B cell (primary cell): ENCODE results near the gene CRBN. TPM values are rescaled to one million over a fixed set of nuclear protein-coding genes. Genes with fewer than 3 reads are reported as not detected.

ENCODE experiments used
- ATAC-seq: fragments of 200-7000 bp; cut with Tn5 transposase; one replicate; pipeline ENCODE4 v1.10.0; 2021; ENCODE audit warnings: low read depth, mild to moderate bottlenecking, moderate number of reproducible peaks, moderate library complexity
- CTCF ChIA-PET: fragments of 350-600 bp; sonication (Branson Sonifier 250); formaldehyde crosslinking; loops from one replicate; lab custom pipeline; 2021; ENCODE audit warnings: antibody characterized with exemption, inconsistent platforms; lab: Charles Lee
- POLR2A ChIA-PET: fragments of 350-600 bp; sonication (Branson Sonifier 250); formaldehyde crosslinking; loops from one replicate; lab custom pipeline; 2021; ENCODE audit warnings: antibody characterized with exemption; lab: Charles Lee
- DNase-seq: peaks from one replicate; pipeline ENCODE4 v3.0.0; 2013
- H2AFZ ChIP-seq: 2 replicates; pipeline ENCODE4 v1.6.1; 2012; ENCODE audit warnings: mild to moderate bottlenecking, low read depth, low read length; ENCODE audit not compliant: insufficient read depth, poor library complexity, severe bottlenecking
- H3K27ac ChIP-seq, 2 donors: 1 replicate in 1 of 2; 2 replicates in 1 of 2; pipeline ENCODE4 v1.5.1; 2012 to 2013; ENCODE audit warnings: low read length in 2 of 2, mild to moderate bottlenecking in 2 of 2, moderate library complexity in 1 of 2
- H3K27me3 ChIP-seq, 4 experiments: fragments of 200-600 bp in 1 of 4; sonication (generic) in 1 of 4; replicated peaks in 1 of 4; 1 replicate in 2 of 4; 2 replicates in 2 of 4; pipeline versions ENCODE4 v1.6.1 to v1.7.0; 2013 to 2016; ENCODE audit warnings: low read length in 3 of 4, mild to moderate bottlenecking in 2 of 4, mixed read lengths in 1 of 4, moderate library complexity in 1 of 4; ENCODE audit not compliant: insufficient read depth in 4 of 4, control insufficient read depth in 3 of 4; ENCODE audit errors: control extremely low read depth in 1 of 4
- H3K36me3 ChIP-seq, 2 experiments: replicated peaks in 1 of 2; 1 replicate in 1 of 2; 2 replicates in 1 of 2; pipeline versions ENCODE4 v1.6.1 to v1.7.1; 2013; ENCODE audit warnings: low read length in 1 of 2; ENCODE audit not compliant: insufficient read depth in 2 of 2, control insufficient read depth in 1 of 2; ENCODE audit errors: control extremely low read depth in 1 of 2, extremely low read depth in 1 of 2
- H3K4me1 ChIP-seq, 2 donors: fragments of 200-600 bp in 1 of 2; sonication (generic) in 1 of 2; 1 replicate in 1 of 2; 2 replicates in 1 of 2; pipeline versions ENCODE4 v1.5.1 to v1.6.1; 2013 to 2017; ENCODE audit warnings: low read length in 2 of 2; ENCODE audit not compliant: control insufficient read depth in 2 of 2, insufficient read depth in 2 of 2
- H3K4me2 ChIP-seq: replicated peaks from 2 replicates; pipeline ENCODE3; 2012; ENCODE audit warnings: mild to moderate bottlenecking, low read depth, low read length; ENCODE audit not compliant: poor library complexity, severe bottlenecking
- H3K4me3 ChIP-seq, 5 experiments: fragments of 200-600 bp in 1 of 5; sonication (generic) in 1 of 5; 1 replicate in 3 of 5; 2 replicates in 2 of 5; pipeline versions ENCODE4 v1.5.1 to v1.7.0; 2011 to 2016; ENCODE audit warnings: low read length in 4 of 5, mild to moderate bottlenecking in 4 of 5, low read depth in 2 of 5, control low read depth in 1 of 5, moderate library complexity in 1 of 5; ENCODE audit not compliant: insufficient read depth in 1 of 5; ENCODE audit errors: control extremely low read depth in 1 of 5, extremely low read depth in 1 of 5
- H3K79me2 ChIP-seq: fragments of 200-600 bp; sonication (generic); one replicate; pipeline ENCODE4 v1.6.0; 2016; ENCODE audit warnings: low read length; ENCODE audit not compliant: control insufficient read depth, insufficient read depth
- H3K9ac ChIP-seq: fragments of 200-600 bp; sonication (generic); 2 replicates; pipeline ENCODE4 v1.6.1; 2017; ENCODE audit warnings: mild to moderate bottlenecking, low read length, moderate library complexity
- H3K9me3 ChIP-seq, 3 donors: one replicate each; pipeline versions ENCODE4 v1.6.1 to v1.7.1; 2013; ENCODE audit warnings: low read length in 2 of 3; ENCODE audit not compliant: control insufficient read depth in 2 of 3, insufficient read depth in 1 of 3; ENCODE audit errors: control extremely low read depth in 1 of 3
- H4K20me1 ChIP-seq: 2 replicates; pipeline ENCODE4 v1.6.0; 2012; ENCODE audit warnings: mild to moderate bottlenecking, low read length; ENCODE audit not compliant: insufficient read depth, control insufficient read depth, poor library complexity, severe bottlenecking
- H3K27ac Mint-ChIP-seq: one replicate; pipeline ENCODE4 v1.8.0; 2021; ENCODE audit warnings: mixed read lengths
- H3K27me3 Mint-ChIP-seq: one replicate; pipeline ENCODE4 v1.8.0; 2021; ENCODE audit warnings: mixed read lengths
- H3K4me1 Mint-ChIP-seq: one replicate; pipeline ENCODE4 v1.8.0; 2021; ENCODE audit warnings: mixed read lengths
- H3K4me3 Mint-ChIP-seq: one replicate; pipeline ENCODE4 v1.8.0; 2021; ENCODE audit warnings: mixed read lengths
- H3K9me3 Mint-ChIP-seq: one replicate; pipeline ENCODE4 v1.8.0; 2022; ENCODE audit warnings: mixed read lengths; ENCODE audit not compliant: insufficient read depth
- EZH2 ChIP-seq: IDR thresholded peaks from 2 replicates; pipeline ENCODE4 v1.6.1; 2012; ENCODE audit warnings: borderline replicate concordance, low read depth, mild to moderate bottlenecking, moderate library complexity, low read length; ENCODE audit not compliant: insufficient read depth, poor library complexity, severe bottlenecking
- WGBS: methylation state at CpG from one replicate; pipeline ENCODE4 v1.1.5; 2013; ENCODE audit warnings: missing lambda C conversion rate; ENCODE audit not compliant: insufficient coverage; 5-methylcytosine and 5-hydroxymethylcytosine counted together
- intact Hi-C: fragments of 100-400 bp; cut with micrococcal nuclease; formaldehyde crosslinking; loops from one replicate; pipeline ENCODE4 v1.10.0; 2022
- polyA plus RNA-seq: library from polyadenylated mRNA; depleted of rRNA; stranded (reverse); fragments of >200 nt; gene quantifications from 2 replicates; pipeline ENCODE4 v1.2.3, GENCODE V29; 2012
- total RNA-seq, 2 donors: library from RNA; stranded (reverse); fragments of 120-200 nt in 1 of 2; gene quantifications; 1 replicate in 1 of 2; 2 replicates in 1 of 2; pipeline versions ENCODE4 v1.2.3 to v1.2.4, GENCODE V29; 2013 to 2022
- TF ChIP-seq, protein P1 (sequence below): fragments of 200-600 bp; IDR thresholded peaks from one replicate; pipeline ENCODE4 v1.8.0; 2022; ENCODE audit warnings: antibody characterized with exemption, mild to moderate bottlenecking

CRBN gene
- total and polyA plus RNA-seq, 2 donors (not counting 1 experiment from before 2014, with no cell fraction given) = 67.1 to 95.1 TPM

DNA sequence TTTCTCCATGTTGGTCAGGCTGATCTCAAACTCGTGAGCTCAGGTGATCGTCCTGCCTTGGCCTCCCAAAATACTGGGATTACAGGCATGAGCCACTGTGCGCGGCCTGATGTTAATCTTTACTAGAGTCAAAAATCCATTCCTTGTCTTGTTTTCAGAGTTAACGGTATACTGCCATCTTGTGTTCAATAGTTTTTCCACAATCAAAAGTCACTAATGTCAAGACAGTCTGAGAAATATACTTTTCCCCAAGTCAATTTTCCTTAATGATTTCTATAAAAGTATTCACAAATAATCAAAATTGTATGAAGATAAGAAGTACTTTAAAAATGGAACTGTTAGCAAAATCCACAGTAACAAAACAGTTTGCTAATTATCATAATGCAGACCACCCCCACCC lies 8.5 kb downstream of the CRBN start:
- Mint-ChIP-seq H3K9me3 (no peaks in the 10 kb centered on the region), H3K27me3 (no peaks in the 10 kb centered on the region), H3K4me1 (peaks cover 26% of the 10 kb centered on the region), H3K4me3 (no peak overlapping the region), H3K27ac (no peak overlapping the region)
- H4K20me1 ChIP-seq = peaks cover 8% of the 10 kb centered on the region
- WGBS = 68% methylated on average over 5 of the region's 5 CpGs
- ChIA-PET POLR2A (no interaction called here), CTCF (interaction anchor here (1.2 kb wide), 1 partner anchor 9 kb away, joined by 4 read pairs; no protein-coding TSS in a partner anchor)
- TF ChIP-seq, protein P1, sequence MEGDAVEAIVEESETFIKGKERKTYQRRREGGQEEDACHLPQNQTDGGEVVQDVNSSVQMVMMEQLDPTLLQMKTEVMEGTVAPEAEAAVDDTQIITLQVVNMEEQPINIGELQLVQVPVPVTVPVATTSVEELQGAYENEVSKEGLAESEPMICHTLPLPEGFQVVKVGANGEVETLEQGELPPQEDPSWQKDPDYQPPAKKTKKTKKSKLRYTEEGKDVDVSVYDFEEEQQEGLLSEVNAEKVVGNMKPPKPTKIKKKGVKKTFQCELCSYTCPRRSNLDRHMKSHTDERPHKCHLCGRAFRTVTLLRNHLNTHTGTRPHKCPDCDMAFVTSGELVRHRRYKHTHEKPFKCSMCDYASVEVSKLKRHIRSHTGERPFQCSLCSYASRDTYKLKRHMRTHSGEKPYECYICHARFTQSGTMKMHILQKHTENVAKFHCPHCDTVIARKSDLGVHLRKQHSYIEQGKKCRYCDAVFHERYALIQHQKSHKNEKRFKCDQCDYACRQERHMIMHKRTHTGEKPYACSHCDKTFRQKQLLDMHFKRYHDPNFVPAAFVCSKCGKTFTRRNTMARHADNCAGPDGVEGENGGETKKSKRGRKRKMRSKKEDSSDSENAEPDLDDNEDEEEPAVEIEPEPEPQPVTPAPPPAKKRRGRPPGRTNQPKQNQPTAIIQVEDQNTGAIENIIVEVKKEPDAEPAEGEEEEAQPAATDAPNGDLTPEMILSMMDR = peak; percentile 55
- TF ChIP-seq EZH2 = no peak
- DNase-seq (peak; percentile 45), ATAC-seq (no peak)
- no peak overlapping the region for H3K4me3 ChIP-seq
- no peak overlapping the region for H3K4me2 ChIP-seq
- no peak overlapping the region for H3K27ac ChIP-seq
- intact Hi-C loops = loop anchor here (10.0 kb wide), 1 partner anchor 1896 kb away; no protein-coding TSS in a partner anchor
- H3K9ac ChIP-seq = no peak overlapping the region
- H3K27me3 ChIP-seq = no peaks in the 10 kb centered on the region
- H3K79me2 ChIP-seq = peaks cover 5% of the 10 kb centered on the region
- peaks cover 17% of the 10 kb centered on the region in 2 donors for H3K4me1 ChIP-seq
- H3K36me3 ChIP-seq = peaks cover 3 to 67% of the 10 kb centered on the region in 2 experiments
- no peaks in the 10 kb centered on the region for H3K9me3 ChIP-seq
- H2AFZ ChIP-seq = no peak overlapping the region

GRCh38 chr3:3165650-3166049 lies 13.8 kb downstream of the CRBN start:
- Histone ChIP-seq H3K4me2 (no peak overlapping the region), H2AFZ (no peak overlapping the region), H3K4me1 (no peaks in the 10 kb centered on the region), H3K9ac (no peak overlapping the region), H3K9me3 (no peaks in the 10 kb centered on the region), H4K20me1 (peaks cover 15% of the 10 kb centered on the region), H3K36me3 (peaks cover 1 to 79% of the 10 kb centered on the region in 2 experiments), H3K27ac (no peak overlapping the region), H3K79me2 (peaks cover 4% of the 10 kb centered on the region), H3K4me3 (no peak overlapping the region), H3K27me3 (no peaks in the 10 kb centered on the region)
- no peak for ATAC-seq
- DNase-seq = no peak
- intact Hi-C loops = no loop called here
- 82% methylated on average over 3 of the region's 3 CpGs for WGBS
- CTCF ChIA-PET = no interaction called here
- POLR2A ChIA-PET = no interaction called here
- Mint-ChIP-seq H3K27me3 (no peaks in the 10 kb centered on the region), H3K4me1 (no peaks in the 10 kb centered on the region), H3K9me3 (no peaks in the 10 kb centered on the region), H3K4me3 (no peak overlapping the region), H3K27ac (no peak overlapping the region)
- no peak for TF ChIP-seq EZH2
- TF ChIP-seq, protein P1 = no peak
